DMS53 treated with DMSO at 0.1 percent for 48 hours (cell line): ENCODE data around the gene TRIM71.
"Not testable (repeated sequence)": the region's sequence is repeated elsewhere in the genome, so short reads cannot be mapped to it uniquely, and the experiment has no call there.

ENCODE experiments used
- DNase-seq: peaks from one replicate; lab custom pipeline; 2025; ENCODE audit not compliant: unreplicated experiment; lab: John Stamatoyannopoulos, UW

TRIM71 gene

DNA sequence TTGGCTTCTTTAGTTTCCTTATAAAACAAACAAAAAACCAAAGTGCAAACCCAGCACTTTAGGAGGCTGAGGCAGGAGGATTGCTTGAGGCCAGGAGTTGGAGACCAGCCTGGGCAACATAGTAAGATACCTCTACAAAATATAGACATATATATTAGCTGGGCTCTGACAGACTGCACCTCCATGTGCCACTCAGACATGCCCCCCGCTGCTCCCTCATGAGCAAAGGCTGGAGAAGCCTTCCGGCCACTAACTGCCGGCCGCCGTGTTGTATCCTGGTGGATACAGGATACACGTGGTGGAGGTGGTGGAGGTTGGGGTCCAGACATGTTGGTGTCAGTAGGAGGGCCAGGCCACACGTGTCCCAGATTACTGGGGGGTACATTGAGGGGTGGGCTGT is 104.3 kb downstream of the TRIM71 start:
- no peak for DNase-seq

DNA sequence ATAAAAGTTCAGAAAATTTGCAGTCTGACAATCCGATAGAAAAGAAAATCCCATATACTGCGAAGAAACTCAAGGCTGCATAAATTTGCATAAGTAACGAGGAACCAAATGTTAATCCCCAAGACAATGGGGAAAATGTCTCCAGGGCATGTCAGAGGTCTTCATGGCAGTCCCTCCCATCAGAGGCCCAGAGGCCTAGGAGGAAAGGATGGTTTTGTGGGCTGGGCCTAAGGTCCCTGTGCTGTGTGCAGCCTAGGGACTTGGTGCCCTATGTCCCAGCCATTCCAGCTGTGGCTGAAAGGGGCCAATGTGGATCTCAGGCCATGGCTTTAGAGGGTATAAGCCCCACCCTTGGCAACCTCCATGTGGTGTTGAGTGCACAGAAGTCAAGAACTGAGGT is 112.4 kb downstream of the TRIM71 start:
- no peak for DNase-seq

DNA sequence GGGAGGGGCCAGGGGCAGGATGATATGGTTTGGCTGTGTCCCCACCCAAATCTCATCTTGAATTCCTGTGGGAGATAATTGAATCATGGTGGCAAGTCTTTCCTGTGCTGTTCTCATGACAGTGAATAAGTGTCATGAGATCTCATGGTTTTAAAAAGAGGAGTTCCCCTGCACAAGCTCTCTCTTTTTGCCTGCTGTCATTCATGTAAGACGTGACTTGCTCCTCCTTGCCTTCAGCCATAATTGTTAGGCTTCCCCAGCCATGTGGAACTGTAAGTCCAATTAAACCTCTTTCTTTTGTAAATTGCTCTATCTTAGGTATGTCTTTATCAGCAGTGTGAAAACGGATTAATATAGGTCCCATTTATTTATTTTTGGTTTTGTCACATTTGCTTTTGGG is 113.5 kb downstream of the TRIM71 start:
- DNase-seq: not testable (repeated sequence)

DNA sequence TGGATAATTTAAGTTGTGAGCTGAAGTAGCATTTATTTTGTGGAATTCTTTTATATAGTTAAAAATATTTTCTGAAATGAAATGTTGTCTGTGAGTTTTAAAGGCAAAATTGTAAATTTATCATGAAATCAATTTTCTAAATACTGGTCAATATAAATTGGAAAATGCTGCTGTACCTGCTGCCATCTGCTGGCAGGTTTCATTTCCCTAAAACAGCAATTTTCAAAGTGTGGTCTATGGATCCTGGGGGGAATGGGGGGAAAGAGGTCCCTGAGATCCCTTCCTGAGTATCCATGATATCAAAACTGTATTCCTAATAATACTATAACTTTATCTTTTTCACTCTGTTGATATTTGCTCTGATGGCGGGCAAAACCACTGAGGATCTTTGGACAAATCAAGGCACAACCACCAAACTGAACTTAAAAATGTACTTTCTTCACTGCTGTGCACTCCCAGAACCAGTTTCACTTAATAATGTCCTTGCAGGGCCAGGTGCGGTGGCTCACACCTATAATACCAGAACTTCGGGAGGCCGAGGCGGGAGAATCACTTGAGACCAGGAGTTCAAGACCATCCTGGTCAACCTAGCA is 116.4 kb downstream of the TRIM71 start:
- DNase-seq: no peak

DNA sequence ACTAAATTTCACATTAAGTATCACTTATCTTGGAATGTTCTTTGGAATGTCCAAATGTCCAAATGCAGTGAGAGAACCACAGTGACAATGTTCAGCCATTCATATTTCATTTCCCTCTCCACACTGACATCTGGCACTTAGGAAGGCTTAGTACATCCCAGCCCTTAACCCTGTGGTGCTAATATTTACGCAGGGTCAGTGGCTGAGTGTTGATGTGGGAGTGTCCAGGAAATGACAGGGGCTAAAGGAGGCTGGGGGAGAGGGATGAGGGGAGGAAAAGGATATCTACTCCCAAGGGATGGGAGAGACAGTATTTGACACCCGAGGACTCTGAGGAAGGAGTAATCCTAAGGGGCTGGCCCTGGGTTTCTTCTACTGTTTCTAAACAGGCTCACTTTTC is 119.5 kb downstream of the TRIM71 start:
- no peak for DNase-seq

DNA sequence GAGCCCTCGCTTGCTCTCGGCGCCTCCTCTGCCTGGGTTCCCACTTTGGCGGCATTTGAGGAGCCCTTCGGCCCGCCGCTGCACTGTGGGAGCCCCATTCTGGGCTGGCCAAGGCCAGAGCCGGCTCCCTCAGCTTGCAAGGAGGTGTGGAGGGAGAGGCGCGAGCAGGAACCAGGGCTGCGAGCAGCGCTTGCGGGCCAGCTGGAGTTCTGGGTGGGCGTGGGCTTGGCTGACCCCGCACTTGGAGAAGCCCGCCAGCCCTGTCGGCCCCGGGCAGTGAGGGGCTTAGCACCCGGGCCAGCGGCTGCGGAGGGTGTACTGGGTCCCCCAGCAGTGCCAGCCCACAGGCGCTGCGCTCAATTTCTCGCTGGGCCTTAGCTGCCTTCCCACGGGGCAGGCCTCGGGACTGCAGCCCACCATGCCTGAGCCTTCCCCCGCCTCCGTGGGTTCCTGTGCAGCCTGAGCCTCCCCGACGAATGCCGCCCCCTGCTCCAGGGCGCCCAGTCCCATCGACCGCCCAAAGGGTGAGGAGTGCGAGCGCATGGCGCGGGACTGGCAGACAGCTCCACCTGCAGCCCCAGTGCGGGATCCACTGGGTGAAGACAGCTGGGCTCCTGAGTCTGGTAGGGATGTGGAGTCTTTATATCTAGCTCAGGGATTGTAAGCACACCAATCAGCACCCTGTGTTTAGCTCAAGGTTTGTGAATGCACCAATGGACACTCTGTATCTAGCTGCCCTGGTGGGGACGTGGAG is 121.9 kb downstream of the TRIM71 start:
- DNase-seq: not testable (repeated sequence)

DNA sequence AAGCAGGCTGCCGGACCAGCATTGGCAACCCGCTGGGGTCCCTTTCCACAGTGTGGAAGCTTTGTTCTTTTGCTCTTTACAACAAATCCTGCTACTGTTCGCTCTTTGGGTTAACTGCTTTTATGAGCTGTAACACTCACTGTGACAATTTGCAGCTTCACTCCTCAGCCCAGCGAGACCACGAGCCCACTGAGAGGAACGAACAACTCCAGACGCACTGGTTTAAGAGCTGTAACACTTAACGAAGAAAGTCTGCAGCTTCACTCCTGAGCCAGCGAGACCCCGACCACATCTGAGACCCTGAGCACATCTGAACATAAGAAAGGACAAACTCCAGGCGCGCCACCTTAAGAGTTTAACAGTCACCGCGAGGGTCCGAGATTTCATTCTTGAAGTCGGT is 122.9 kb downstream of the TRIM71 start:
- no peak for DNase-seq

DNA sequence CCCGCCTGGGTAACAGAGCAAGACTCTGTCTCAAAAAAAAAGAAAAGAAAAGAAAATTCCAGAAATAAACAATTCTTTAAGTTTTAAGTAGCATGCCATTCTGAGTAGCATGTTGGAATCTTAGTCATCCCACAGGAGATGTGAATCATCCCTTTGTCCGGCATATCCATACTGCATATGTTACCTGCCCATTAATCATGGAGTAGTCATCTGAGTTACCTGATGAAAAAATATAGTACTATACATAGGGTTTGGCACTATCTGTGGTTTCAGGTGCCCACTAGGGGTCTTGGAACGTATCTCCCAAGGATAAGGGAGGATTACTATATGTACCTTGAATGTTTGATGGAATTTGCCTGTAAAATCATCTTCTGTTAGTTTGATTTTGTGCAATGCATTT is 127.3 kb downstream of the TRIM71 start:
- DNase-seq: no peak

DNA sequence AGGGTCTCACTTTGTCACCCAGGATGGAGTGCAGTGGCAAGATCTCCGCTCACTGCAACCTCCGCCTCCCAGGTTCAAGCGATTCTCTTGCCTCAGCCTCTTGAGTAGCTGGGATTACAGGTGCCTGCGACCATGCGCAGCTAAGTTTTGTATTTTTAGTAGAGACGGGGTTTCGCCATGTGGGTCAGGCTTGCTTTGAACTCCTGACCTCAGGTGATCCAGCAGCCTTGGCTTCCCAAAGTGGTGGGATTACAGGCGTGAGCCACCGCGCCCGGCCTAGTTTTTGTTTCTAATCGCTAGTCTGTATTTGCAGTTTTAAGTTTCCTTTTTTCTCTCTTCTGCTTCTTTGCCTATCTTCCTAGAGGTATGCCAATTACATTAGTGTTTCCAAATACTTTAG is 127.8 kb downstream of the TRIM71 start:
- DNase-seq: not testable (repeated sequence)

DNA sequence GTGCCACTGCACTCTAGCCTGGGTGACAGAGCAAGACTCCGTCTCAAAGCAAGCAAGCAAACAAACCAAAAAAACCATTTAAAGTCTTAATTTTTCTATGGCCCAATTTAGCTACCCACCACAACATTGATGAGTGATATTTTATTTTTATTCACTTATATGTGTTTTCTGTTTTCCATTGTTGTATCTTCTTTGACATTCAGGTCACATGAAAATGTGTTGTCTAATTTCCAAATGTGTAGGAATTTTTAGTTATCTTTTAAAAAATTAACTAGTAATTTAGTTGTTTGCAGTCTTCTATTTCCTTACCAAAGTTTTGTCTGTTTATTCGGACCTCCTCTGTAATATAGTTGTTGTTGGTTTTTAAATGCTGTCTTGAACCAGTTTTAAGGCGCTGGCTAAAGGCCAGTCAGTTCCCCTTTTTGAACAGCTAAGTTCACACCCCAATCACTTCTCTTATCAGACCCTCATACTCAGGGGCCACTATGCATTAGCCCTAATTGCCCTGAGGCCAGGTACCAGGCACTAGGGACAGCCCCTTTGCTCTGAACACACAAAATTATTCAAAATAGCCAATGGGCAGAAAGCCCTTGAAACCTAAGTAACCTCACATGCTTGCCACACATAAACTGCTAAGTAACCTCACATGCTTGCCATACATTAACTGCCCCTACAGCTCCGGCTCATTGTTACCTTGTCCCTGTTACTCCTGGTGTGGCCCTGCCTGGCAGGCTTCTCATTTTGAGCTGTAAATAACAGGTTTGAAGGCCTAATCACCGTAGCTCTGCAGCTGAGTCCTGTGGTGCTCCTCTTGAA is 129.4 kb downstream of the TRIM71 start:
- no peak for DNase-seq
